Measurements from ENCODE around the gene ZC3H13.

The ZC3H13 gene

DNA sequence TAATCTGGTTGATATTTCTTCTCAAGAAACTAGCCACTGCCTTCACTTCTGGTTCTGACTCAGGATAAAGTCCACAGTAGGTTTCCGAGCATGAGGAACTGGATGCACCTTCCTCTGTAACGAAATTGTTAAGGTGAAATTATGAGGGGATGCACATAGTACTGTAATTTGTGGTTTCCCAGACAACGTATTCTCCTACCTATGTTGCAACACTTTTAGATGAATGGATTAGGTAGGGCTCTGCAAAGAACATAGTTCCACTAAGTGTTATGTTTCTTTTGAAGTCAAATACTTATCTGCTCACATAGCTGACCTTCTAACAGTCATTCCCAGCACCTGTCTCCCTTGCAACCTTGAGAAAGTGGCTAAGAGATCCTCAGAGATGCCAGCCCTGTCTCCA, 5.7 kb upstream of the ZC3H13 start:
- DNase-seq (ENCODE audit: low read depth) = no peak

DNA sequence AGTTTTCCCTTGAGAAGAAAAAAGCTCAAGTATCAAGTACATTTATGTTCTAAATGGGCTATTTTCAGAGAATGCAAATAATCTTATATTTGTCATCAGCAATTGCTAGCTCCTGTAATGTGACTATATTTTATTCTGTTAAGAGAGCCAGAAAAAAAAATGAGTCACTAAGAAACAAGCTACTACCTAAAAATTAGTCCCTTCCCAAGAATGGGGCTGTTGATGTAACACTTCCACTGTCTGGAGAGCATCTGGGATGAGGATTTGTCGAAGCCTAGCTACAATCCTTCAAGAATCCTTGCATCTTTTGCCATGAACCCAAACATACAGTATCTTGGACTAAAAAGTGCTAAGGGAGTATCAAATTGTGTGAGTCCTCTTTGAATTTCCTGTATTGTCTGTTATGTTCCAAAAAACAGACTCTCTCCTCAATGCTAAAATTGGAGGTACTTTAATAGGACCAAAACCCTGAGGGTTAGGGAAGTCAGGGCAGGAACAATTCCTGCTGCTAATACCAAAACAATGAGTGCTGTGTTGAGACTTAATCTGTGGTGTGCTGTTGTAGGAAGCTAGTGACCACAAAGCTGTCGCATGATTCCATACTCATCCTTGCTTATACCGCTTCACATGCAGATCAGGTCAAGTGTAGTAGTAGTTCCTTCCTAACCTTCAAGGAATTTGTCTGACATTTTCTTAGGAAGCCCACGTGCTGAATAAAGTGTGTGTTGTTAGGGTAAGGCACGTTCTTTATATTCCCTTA, 4.9 kb upstream of the ZC3H13 start:
- no peak for DNase-seq (ENCODE audit: low read depth)

DNA sequence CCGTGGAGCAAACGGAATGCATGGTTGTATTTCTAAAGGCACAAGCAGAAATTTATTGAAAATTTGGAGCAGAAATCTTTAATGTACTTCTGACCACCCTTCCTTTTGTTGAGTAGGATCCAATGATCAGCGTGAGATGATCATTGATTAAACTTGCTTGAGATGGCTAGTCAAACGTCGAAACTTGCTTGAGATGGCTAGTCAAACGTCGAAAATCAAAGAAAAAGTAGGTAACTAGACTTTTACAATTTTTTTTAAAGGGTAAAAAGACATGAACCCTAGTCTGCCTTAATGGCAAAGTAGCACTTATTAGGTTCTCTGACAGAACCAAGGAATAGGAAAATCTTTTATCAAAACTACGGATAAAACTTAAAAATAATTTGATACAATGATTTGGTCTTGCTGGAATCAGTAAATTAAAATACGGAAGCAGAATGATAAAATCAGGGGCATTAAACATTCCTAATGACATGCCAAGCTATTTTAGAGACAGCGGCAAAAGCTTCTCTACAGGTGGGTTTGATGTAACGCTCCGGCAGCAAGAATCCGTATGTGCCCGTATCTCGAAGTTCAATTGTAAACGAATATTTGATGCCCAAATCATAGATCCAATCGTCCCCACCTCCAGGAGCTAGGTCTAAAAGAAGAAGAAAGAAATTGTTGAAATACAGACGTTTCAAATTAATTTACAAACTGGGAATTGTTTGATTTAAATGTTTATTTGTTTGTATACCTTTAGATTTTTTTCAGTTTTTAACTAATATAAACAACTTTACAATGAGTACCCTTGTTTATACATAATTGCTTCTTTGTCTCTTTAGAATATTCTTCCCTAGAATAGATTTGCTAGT, 841 bp upstream of the ZC3H13 start:
- no peak for DNase-seq (ENCODE audit: low read depth)

DNA sequence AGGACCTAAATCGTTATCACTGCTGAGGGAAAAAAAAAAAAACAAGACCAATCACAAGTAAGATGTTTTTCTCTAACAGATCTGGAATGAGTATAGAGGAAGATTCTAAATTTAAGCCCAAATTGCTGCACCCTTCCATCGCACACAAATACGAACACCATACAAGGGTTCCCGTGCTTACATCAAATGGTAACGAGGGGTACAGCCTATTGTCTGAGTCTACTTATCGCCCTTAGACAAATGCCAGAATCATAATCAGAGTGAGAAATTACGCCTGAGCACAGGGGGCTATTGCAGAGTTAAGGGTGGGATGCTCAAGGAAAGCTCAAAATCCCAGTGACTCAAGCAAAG, 603 bp downstream of the ZC3H13 start:
- DNase-seq (ENCODE audit: low read depth) = no peak

DNA sequence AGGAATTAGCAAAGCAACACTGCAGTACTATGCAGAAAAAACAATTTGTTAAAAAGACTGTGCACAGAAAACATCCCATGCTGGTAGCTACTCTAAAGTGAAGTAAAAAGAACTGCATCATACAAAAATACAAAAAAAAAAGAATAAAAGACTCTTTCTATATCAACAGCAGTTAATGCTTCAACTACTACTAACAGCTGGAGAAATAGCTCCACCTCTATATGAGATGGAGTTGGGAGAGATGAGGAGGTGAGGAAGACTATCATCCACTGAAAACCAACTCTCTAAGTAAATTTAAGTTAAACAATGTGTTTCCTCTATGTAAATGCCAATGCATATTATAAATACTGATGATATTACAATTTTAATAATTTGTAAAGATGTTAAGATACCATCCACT, 1.8 kb downstream of the ZC3H13 start:
- no peak for DNase-seq (ENCODE audit: low read depth)

DNA sequence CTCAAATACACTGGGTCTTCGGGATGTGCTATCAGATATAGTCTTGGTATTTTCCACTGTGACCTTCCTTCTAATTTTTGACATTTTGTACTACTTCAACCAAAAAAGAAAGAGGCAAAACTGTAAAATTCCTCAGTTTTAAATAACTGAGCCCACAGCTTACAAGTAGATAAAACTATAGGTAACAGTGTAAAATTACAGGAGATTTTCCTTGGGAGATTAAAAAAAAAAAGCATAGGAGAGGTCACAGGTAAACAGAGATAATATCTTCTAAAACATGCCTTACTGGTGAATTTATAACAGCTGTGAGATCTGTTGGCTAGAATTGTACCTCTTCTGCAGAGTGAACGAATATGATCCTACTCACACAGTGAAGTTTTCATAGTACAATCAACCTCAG, 7.1 kb downstream of the ZC3H13 start:
- DNase-seq (ENCODE audit: low read depth) = no peak

DNA sequence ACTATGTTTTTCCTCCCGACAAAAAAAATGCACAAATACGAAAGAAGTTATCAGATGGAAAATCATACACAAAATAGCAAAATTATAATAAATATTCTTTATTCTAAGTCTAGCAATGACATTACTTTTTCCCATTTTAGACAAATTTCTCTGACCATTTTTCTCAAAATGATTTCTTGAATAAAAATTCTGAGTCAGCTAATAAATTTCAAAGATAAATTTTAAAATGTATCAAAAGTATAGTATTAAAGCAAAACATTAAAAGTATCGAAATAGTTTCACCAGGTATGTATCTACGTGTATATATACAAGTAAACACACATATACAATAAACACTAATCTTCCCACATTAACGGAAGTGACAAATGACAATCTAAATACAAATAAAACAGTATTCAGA, 8.9 kb downstream of the ZC3H13 start:
- DNase-seq (ENCODE audit: low read depth) = no peak

DNA sequence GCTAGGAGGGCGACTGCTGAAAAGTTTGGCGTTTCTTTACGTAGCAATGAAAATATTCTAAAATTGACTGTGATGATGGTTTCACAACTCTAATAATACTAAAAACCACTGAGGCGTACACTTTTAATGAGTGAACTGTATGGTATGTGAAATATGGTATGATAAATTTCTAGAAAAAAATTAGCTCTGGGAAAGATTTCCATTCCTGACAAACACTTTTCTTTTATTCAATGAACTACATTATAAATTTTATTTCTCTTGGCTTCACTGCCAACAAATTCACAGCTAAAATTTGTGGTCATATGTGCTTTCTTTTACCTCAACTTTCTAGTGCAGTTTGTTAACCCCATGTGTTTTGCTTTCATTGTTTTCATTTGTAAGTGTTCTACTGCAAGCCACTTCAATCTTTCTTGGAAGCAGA, 11.1 kb downstream of the ZC3H13 start:
- DNase-seq (ENCODE audit: low read depth) = no peak

DNA sequence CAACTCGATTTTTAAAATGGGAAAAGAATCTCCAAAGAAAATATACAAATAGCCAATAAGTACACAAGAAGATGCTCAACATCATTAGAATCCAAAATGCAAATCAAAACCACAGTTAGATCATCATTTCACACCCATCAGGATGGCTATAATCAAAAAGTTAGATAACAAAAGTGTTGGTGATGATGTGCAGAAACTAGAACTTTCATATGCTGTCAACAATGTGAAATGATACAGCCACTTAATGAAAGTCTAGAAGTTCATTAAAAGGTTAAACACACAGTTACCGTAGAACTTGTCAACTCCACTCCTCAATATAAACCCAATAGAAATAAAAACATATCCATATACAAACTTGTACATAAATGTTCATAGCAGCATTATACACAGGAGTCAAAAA, 11.8 kb downstream of the ZC3H13 start:
- no peak for DNase-seq (ENCODE audit: low read depth)

DNA sequence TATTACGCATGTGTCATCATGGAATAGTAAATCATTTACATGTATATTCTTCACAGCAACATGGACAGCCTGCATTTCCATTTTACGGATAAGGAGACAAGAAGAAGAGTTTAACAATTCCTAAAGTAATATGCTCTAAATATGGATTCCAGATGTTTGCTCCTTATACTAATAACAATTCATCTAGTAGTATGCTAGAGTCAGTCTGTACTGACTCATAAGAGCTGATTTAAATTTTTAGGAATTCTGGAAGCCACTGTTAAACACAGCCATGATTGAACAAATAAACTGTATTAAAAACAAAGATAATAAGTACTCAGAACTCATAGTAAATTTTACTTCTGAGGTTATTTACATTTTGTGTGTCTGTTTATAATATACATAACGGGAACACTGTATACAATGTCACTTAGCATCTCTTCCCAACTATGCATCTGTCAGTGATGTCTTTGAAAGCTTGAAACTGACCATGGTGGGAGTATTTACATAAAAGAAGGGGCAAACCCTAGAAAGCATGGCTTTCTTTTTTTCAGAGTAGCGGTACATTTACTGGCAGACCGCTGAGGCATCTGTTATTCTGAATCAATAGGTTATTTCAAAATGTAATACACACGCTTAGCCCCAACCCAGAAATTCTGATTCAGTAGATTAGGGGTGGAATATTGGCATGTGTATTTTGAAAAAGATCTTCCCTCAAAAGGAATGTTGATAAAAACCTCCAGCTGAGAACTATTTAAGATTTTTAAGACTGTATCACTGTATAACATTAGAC, 12.9 kb downstream of the ZC3H13 start:
- DNase-seq (ENCODE audit: low read depth) = no peak

DNA sequence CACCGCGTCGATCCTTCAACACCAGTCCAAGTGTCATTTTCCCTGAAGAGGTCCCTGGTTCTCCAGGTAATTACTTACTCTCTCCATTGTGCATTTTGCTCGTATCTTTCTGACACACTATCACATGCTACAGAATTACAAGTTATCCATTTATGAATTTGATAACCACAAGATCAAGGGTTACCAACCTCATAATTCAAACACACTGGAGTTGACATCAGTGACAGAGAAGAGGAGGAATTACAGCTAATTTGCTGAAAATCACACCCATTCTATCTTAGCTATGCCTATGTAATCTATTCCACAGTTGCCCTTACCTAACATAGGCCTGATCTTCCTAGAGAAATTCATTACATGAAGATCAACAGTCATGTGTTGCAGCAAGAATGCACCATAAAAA, 14.2 kb downstream of the ZC3H13 start:
- DNase-seq (ENCODE audit: low read depth) = no peak

DNA sequence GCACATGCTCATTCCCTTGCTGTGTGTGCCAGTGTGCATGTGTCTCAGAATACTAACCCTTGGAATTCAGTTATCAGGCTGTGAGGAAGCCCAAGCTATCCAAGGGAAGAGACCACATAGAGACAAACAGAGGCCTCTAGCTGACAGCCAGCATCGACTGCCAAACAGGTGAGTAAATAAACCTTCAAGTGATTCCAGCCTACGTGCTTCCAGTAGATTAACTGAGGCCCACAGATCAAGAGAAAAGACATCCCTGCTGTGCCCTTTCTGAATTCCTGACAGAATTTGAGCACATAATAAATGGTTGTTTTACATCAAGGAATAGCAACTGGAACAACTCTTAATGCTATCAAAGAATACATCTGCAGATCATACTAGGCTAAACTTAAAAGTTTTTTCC, 17.5 kb downstream of the ZC3H13 start:
- DNase-seq (ENCODE audit: low read depth) = no peak

DNA sequence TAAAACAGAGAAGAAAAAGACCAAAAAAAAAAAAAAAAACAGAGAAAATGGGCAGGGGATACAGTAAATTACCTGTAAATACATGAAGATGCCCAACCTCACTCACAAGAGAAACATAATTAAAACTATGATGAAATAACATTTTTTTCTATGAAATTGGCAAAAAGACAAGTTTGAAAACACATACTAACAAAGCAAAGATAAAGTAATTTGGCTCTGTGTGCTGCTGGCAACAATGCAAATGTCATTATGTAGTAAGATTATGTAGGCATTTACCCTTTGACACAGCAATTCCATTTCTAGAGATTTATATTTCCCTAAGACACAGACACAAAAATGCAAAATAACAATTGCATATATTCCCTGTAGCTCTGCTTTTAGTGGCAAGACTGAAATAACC, 20.2 kb downstream of the ZC3H13 start:
- DNase-seq (ENCODE audit: low read depth) = no peak

DNA sequence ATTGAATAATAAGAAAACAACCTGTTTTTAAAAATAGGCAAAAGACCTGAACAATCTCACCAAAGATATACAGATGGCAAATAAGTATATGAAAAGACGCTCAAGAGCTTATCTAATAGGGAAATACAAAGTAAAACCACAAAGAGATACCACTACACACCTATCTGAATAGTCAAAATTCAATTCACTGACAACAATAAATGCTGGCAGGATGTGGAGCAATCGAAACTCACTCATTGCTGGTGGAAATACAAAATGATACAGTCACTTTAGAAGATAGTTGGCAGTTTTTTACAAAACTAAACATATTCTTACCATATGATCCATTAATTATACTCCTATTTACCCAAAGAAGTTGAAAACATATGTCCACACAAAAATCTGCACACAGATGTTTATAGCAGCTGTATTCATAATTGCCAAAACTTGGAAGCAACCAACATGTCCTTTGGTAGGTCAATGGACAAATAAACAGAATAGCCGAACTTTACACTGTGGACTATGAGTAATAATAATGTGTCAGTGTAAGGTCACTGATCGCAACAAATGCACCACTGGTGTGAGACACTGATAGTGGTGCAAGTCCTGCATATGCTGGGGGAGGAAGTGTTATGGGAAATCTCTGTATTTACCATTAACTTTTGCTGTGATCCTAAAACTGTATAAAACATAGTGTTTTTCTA, 20.8 kb downstream of the ZC3H13 start:
- DNase-seq (ENCODE audit: low read depth) = no peak

DNA sequence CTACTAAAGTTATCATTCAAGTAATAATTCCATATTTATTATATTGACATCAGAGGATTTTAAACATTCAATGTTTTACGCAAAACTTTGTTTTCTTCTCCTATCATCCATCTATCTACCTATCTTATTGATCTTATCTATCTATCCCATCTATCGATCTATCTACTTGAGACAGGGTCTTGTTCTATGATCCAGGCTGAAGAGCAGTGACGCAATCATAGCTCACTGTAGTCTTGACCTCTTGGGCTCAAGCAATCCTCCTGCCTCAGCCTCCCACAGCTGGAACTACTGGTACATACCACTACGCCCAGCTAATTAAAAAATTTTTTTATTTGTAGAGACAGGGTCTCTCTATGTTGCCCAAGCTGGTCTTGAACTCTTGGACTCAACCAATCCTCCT, 27.4 kb downstream of the ZC3H13 start:
- no peak for DNase-seq (ENCODE audit: low read depth)

DNA sequence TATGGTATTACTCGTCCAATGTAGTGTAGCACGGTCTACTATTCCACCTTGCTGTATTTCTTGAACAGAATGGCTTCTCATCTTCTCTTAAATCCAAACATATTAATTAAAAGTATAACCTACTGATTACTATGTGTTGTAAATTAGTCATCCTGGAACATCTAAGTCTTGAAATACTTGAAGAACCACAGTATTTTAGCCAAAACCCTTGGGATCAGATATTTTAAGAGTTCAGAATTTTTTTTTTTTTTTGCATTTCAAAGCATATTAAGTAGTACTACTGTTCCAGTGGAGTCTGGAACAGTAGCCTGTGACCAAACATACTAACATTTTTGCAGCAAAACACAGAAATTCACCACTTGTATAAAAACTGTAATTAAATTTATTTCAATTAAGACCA, 30.1 kb downstream of the ZC3H13 start:
- DNase-seq (ENCODE audit: low read depth) = no peak

DNA sequence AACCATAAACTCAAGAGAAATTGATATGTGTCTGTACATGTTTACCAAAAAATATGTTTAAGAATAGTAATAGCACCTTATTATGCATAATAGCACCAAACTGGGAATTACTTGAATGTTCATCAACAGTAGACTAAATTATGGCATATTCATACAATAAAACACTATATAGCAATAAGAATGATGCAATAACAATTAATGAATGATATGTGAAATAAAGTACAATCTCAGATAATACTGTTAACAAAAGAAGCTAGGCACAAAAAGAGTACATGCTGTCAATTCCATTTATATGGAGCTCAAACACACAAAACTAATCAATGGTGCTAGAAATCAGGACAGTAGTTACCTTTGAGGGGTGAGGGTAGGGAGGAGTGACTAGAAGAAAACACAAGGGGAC, 36.3 kb downstream of the ZC3H13 start:
- no peak for DNase-seq (ENCODE audit: low read depth)

DNA sequence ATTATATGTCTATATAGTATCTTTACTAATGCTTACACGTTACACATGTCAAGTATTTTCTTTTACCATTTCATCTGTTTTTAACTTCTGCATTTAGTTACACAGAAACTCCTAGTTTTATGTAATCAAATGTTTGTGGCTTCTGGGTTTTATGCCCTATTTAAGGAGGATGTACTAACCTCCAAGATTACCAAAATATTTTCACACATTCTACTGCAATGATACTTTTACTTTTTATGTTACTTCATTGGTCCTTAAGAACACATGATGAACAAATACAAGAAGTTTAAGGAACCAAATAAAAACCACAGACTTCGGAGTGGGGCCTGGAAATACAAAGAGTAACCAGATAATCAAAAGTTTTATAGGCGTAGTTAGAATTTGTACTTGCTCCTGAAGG, 37.2 kb downstream of the ZC3H13 start:
- no peak for DNase-seq (ENCODE audit: low read depth)

DNA sequence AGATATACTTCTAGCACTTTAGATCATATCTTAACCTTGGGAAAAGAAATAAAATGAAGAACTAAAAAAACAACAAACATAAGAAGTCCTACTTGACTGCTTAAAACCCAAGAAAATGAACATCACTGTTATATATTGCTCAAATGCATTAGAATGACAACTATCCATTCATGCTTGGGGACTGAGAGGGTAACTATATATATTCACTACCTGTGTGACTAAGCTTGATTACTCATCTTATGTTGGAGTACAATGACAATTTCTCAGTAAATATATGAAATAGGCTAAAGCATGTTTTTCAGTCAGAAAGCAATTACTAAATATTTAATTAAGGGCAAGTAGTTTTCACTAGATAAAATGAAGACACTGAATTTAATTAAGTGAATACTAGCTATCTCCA, 40.1 kb downstream of the ZC3H13 start:
- no peak for DNase-seq (ENCODE audit: low read depth)

DNA sequence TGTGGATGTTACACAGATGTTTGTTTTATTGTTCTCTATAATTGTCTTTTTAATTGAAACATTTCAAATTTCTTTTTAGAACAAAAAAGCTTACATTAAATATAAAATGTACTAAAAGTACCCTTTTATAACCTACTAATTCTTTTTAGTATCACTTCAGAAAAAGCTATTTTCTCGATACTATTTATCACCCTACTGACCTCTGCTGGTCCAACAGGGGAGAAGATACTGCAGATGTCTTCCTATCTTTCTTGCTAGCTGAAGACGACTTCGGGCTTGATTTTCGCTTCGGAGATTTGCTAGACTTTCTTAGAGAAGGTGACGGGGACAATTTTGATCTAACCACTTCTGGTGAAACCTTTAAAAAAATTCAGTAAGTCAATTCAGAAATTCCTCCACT, 42.4 kb downstream of the ZC3H13 start:
- no peak for DNase-seq (ENCODE audit: low read depth)

DNA sequence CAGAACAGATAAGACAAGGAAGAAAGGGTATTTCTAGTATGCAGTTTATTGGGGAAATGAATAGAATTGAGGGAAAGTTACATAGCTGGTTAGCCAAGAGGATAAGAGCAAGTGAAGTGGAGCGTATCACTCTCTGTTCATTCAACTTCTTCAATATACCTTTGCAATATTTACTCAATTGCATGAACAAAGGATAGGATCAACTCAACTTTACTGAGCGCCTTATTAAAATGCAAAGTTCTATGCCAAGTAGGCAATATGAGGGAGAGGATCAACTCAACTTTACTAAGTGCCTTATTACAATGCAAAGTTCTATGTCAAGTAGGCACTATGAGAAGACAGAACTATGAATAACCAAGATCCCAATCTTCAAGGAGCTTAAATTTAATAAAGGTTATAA, 43.9 kb downstream of the ZC3H13 start:
- no peak for DNase-seq (ENCODE audit: low read depth)

DNA sequence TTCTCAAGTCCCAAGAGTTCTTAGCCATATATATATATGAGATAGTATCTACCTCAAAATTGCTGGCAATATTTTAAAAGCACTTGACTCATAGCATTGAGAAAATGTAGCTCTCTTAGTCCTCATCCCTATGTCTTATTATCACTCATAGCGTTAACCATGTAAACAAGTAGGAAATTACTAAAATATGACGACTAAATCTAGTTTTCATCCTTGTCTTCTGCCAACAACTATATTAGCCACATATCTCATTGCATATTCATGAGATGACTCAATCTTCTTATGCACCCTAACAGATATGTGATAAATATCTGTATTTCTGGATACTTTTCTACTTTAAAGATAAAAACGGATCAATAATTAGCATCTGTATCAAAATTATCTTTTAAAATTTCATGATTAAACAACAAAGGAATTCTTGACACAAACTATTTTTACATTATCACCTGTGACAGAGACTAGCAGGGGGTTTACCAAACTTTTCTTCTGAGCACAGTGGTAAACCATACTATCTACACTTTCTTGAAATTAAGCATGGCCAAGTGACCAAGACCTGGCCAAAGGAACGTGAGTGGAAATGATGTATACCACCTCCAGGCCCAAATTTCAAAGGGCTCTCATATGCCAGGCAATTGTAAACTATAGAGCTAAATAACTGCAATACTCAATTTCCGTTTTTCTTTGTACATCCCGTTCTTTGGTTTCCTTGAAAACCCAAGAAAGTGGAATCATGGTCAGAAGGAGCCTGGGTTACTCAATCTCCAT, 45.7 kb downstream of the ZC3H13 start:
- DNase-seq (ENCODE audit: low read depth) = no peak

Data from stimulated activated CD8-positive, alpha-beta memory T cell treated with anti-CD3 and anti-CD28 coated beads, Interleukin-12 subunit alpha, Interleukin-12 subunit beta, amount 100 ng/mL, for 1 hour (primary cell).